Heart left ventricle (tissue), 16 donors: Measurements from ENCODE around the gene RALB. TPM values are rescaled to one million over a fixed set of nuclear protein-coding genes. Genes with fewer than 3 reads are reported as not detected.

ENCODE experiments used
- ATAC-seq, 4 donors: fragments of 200-7000 bp; cut with Tn5 transposase; one replicate each; pipeline ENCODE4 v1.9.1; 2020 to 2022; ENCODE audit warnings: moderate library complexity in 4 of 4, mild to moderate bottlenecking in 3 of 4, moderate number of reproducible peaks in 1 of 4
- DNase-seq, 5 donors: peaks; one replicate each; pipeline ENCODE4 v3.0.0-alpha.2; 2020
- H3K27ac ChIP-seq, 12 donors: fragments of 200-600 bp; sonication (generic) in 4 of 12; one replicate each; pipeline versions ENCODE4 v1.5.0 to v1.8.0; 2016 to 2022; ENCODE audit warnings: mild to moderate bottlenecking in 2 of 12
- H3K27me3 ChIP-seq, 9 donors: fragments of 200-600 bp; sonication (generic) in 2 of 9; one replicate each; pipeline versions ENCODE4 v1.5.1 to v1.8.0; 2016 to 2022; ENCODE audit warnings: mild to moderate bottlenecking in 3 of 9
- H3K36me3 ChIP-seq, 9 donors: fragments of 200-600 bp; sonication (generic) in 2 of 9; one replicate each; pipeline versions ENCODE4 v1.5.0 to v1.8.0; 2018 to 2022; ENCODE audit warnings: mild to moderate bottlenecking in 2 of 9
- H3K4me1 ChIP-seq, 12 donors: fragments of 200-600 bp; sonication (generic) in 4 of 12; one replicate each; pipeline versions ENCODE4 v1.5.0 to v1.8.0; 2016 to 2022; ENCODE audit warnings: mild to moderate bottlenecking in 3 of 12
- H3K4me3 ChIP-seq, 12 donors: fragments of 200-600 bp; sonication (generic) in 4 of 12; one replicate each; pipeline versions ENCODE4 v1.5.0 to v1.8.0; 2017 to 2022; ENCODE audit warnings: mild to moderate bottlenecking in 9 of 12, moderate library complexity in 4 of 12
- H3K9me3 ChIP-seq, 12 donors: fragments of 200-600 bp; sonication (generic) in 4 of 12; one replicate each; pipeline versions ENCODE4 v1.5.0 to v1.8.0; 2016 to 2022; ENCODE audit warnings: mild to moderate bottlenecking in 1 of 12
- CTCF ChIP-seq, 12 donors: fragments of 200-600 bp; sonication (generic) in 4 of 12; IDR thresholded peaks; one replicate each; pipeline versions ENCODE4 v1.5.0 to v1.8.0; 2018 to 2022; ENCODE audit warnings: antibody characterized with exemption in 12 of 12, mild to moderate bottlenecking in 5 of 12
- POLR2A ChIP-seq, 2 donors: fragments of 450-650 bp; IDR thresholded peaks; one replicate each; pipeline ENCODE4 v1.6.1; 2017; ENCODE audit warnings: antibody characterized with exemption in 2 of 2, mild to moderate bottlenecking in 2 of 2, moderate library complexity in 2 of 2
- WGBS, 4 donors: extraction: QIAGEN DNeasy Blood & Tissue Kit in 2 of 4; methylation state at CpG; one replicate each; pipeline versions ENCODE4 v1.1.5 to v1.1.7; 2013 to 2018; 5-methylcytosine and 5-hydroxymethylcytosine counted together
- intact Hi-C, 10 donors: fragments of 100-400 bp; cut with DNase I; formaldehyde crosslinking; loops; one replicate each; pipeline versions ENCODE4 v1.11.1 to v1.14.2; 2022
- polyA plus RNA-seq, 2 donors: library from polyadenylated mRNA; stranded (reverse); fragments of 200-250 nt; gene quantifications; one replicate each; pipeline ENCODE4 v1.2.3, GENCODE V29; 2013
- total RNA-seq, 9 donors: library from RNA; depleted of rRNA in 2 of 9; stranded (reverse); fragments of >200 nt in 2 of 9; fragmentation: NEBNext Ultra II Directional in 3 of 9; extraction: Animal tissue kit (Norgen Biotek cat#: 25700) in 3 of 9; gene quantifications; one replicate each; pipeline versions ENCODE4 v1.1.0 to v1.2.4, GENCODE V29; 2016 to 2023
- donor health status: ischemic (EF 13 %, LVEDD 7.1; RV severe dilation, severe dysfunction).
- donor health status: healthy with polysubstance abuse.
- donor health status: DM: no; HTN: yes; CAD: no.
- donor health status: DM: no; HTN: no; CAD: no.
- donor health status: ischemic (EF 25% LVEDD 6.9; RV normal size, moderate dysfunction).
- donor health status: ischemic (EF 25% LVEDD 5.7; RV mildly dilated, moderate dysfunction).
- donor health status: healthy.
- donor health status: DM: yes; HTN: yes; CAD: no.
- donor health status: ischemic (EF 35%, LVEDD 5.7; RV mildly dilated, moderate dysfunction).
- donor health status: nonischemic (EF 11% LVEDD 7.7; RV severe dilation, severe dysfunction).
- donor health status: DM: yes; HTN: yes; CAD: no.
- donor health status: PGD.
- donor health status: ischemic (EF 29% LVEDD 5.4; RV normal size, mild dysfunction).
- donor health status: nonischemic (EF 23%, LVEDD 6.1; RV moderate dilation, normal function).

RALB gene
- total and polyA plus RNA-seq, 11 donors: 30.5 to 111 (median 45.1) TPM

GRCh38 chr2:120334068-120334467, 81.4 kb downstream of the RALB start:
- H3K4me1 ChIP-seq: no peaks in the 10 kb centered on the region
- DNase-seq (no peak), ATAC-seq (no peak)
- H3K4me3 ChIP-seq: no peak overlapping the region
- peaks cover 0 to 4% (median 0%) of the 10 kb centered on the region in 12 donors for H3K9me3 ChIP-seq
- intact Hi-C loops: loop anchor here in 2 of 10 donors (10.0 kb wide), 2 partner anchors 741 to 751 kb away; no protein-coding TSS in a partner anchor
- peaks cover 0 to 25% (median under 1%) of the 10 kb centered on the region in 9 donors for H3K27me3 ChIP-seq
- H3K36me3 ChIP-seq: no peaks in the 10 kb centered on the region
- no peak for TF ChIP-seq POLR2A (IDR thresholded peaks at IDR 0.05)
- TF ChIP-seq CTCF (IDR thresholded peaks at IDR 0.05): no peak
- WGBS, 4 donors: 92 to 99% (median 96%) methylated on average over 1 of the region's 1 CpG
- no peak overlapping the region for H3K27ac ChIP-seq

- Histone ChIP-seq H3K36me3 (no peaks in the 10 kb centered on the region), H3K27me3 (peaks cover 0 to 47% (median 14%) of the 10 kb centered on the region in 9 donors), H3K4me3 (no peak overlapping the region), H3K4me1 (no peaks in the 10 kb centered on the region), H3K27ac (no peak overlapping the region), H3K9me3 (peaks cover 0 to 4% (median 0%) of the 10 kb centered on the region in 12 donors)
- TF ChIP-seq POLR2A (IDR thresholded peaks at IDR 0.05) (no peak), CTCF (IDR thresholded peaks at IDR 0.05) (no peak)
- DNase-seq (no peak), ATAC-seq (no peak)
- 86 to 91% (median 88%) methylated on average over 8 of the region's 8 CpGs for WGBS, 4 donors
- intact Hi-C loops: loop anchor here in 2 of 10 donors (10.0 kb wide), 2 partner anchors 738 to 748 kb away; no protein-coding TSS in a partner anchor
Measured at GRCh38 chr2:120336749-120337148, 84.1 kb downstream of the RALB start.

GRCh38 chr2:120338015-120338414, 85.4 kb downstream of the RALB start:
- peaks cover 5 to 60% (median 23%) of the 10 kb centered on the region in 9 donors for H3K27me3 ChIP-seq
- TF ChIP-seq POLR2A (IDR thresholded peaks at IDR 0.05): no peak
- TF ChIP-seq CTCF (IDR thresholded peaks at IDR 0.05): no peak
- ATAC-seq (peak in 1 of 4 donors; percentile 55), DNase-seq (no peak)
- 71 to 79% (median 75%) methylated on average over 1 of the region's 1 CpG for WGBS, 4 donors
- H3K9me3 ChIP-seq: peaks cover 0 to 4% (median 0%) of the 10 kb centered on the region in 12 donors
- intact Hi-C loops: loop anchor here in 2 of 10 donors (10.0 kb wide), 2 partner anchors 737 to 747 kb away; no protein-coding TSS in a partner anchor
- no peak overlapping the region for H3K4me3 ChIP-seq
- peaks cover 0 to 4% (median 1%) of the 10 kb centered on the region in 12 donors for H3K4me1 ChIP-seq
- H3K27ac ChIP-seq: no peak overlapping the region
- no peaks in the 10 kb centered on the region for H3K36me3 ChIP-seq

- peaks cover 21 to 79% (median 47%) of the 10 kb centered on the region in 9 donors for H3K27me3 ChIP-seq
- no peak overlapping the region for H3K27ac ChIP-seq
- no peak overlapping the region for H3K4me3 ChIP-seq
- ATAC-seq: no peak
- TF ChIP-seq POLR2A (IDR thresholded peaks at IDR 0.05) (no peak), CTCF (IDR thresholded peaks at IDR 0.05) (no peak)
- intact Hi-C loops: loop anchor here (2.0 to 10.0 kb wide), 14 partner anchors 95 to 733 kb away; no protein-coding TSS in a partner anchor
- peaks cover 0 to 42% (median 24%) of the 10 kb centered on the region in 12 donors for H3K4me1 ChIP-seq
- WGBS, 4 donors: 47 to 60% (median 55%) methylated on average over 7 of the region's 7 CpGs
- H3K36me3 ChIP-seq: no peaks in the 10 kb centered on the region
- no peak for DNase-seq
- H3K9me3 ChIP-seq: no peaks in the 10 kb centered on the region
Measured at GRCh38 chr2:120341977-120342376, 89.3 kb downstream of the RALB start.
